ENCODE results near the gene STMN3.
"Not testable (repeated sequence)": the region's sequence is repeated elsewhere in the genome, so short reads cannot be mapped to it uniquely, and the experiment has no call there.

Gene STMN3

DNA sequence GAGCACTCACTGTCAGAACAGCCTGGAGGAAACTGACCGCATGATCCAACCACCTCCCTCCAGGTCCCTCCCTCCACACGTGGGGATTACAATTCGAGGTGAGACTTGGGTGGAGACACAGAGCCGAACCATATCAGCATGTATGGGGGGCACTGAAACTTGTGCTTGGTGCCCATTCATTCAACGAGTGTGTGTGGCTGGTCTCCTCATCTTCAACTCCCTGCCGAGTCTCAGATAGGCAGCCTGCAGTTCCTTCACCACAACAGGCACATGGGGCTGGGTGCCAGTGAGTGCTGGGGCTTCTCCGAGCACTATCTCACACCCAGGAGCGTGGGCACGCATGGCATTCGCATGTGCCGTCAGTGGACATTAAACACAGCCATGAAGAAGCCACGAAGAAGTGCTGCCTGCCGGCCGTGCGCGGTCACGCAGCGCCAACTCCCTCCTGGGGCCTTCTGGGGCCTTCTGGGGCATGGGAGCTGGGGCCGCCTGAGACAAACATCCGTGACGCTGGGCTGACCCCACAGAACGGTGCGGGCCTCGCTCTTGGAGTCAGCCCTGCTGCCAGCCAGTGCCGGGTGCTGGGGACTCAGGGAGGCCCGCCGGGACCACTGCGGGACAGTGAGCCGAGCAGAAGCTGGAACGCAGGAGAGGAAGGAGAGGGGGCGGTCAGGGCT lies 4.2 kb upstream of the STMN3 start:
- DNase-seq, result no peak

DNA sequence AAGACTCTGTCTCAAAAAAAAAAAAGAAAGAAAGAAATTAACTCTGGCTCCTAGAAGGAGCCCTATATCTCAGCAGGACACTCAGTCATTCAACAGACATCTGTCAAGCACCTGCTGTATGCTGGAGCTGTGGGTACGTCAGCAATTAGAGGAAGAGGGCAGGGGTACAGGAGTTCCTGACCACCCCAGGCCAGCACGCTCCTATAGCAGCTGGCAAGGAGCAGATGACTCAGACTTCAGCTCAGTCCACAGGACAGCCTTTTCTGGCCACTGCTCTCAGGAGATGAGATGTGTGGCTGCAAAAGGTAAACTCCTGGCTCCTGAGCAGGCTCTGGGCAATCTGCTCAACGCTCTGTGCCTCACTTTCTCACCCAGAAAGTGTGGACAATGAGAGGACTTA lies 3.2 kb upstream of the STMN3 start:
- DNase-seq, result no peak

DNA sequence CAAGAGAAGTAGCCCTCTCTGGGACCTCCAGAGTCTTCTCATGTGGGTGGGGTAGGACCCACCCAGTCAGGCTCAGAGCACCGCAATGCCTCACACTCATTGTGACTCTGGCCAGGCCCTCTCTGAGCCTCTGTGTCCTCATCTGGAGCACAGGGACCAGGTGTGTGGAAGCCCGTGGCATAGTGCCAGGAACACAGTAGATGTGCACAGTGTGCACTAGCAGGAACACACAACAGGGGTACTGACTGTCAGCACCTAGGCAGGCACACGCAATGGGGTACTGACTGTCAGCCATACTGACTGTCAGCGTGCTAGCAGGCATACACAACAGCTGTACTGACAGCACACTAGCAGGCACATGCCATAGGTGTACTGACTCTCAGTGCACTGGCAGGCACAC lies 2.0 kb upstream of the STMN3 start:
- DNase-seq, result no peak

DNA sequence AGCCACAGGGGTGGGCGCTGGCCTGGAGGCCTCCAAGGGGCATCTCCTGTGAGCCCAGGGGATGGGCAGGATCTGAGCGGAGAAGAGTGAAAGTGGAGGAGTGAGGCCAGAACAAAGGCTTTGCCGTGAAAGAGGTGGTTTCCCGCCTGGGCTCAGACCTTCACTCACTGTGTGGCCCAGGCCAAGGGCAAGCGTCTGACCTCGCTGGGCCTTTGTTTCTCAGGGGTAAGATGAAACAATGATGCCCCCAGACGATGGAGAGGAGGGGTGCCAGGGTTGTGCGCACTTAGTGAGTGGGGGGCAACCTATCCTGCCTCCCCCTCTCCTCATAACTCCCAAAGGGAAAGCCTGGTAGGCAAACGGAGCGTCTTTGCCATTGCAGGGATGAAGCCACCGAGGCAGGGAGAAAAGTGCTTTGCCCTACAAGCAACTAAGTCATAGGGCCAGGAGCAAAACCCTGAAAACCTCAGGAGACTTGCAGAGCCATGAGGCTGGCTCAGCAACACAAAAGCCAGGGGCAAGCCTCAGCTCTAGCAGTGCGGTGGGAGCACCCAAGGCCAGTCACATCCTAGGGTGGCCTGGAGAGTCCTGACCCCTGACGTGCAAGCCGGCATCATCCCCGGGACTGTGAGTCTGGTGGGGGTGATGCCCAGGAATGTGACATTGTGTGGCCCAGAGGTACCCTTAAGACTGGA lies 897 bp upstream of the STMN3 start:
- no peak for DNase-seq

DNA sequence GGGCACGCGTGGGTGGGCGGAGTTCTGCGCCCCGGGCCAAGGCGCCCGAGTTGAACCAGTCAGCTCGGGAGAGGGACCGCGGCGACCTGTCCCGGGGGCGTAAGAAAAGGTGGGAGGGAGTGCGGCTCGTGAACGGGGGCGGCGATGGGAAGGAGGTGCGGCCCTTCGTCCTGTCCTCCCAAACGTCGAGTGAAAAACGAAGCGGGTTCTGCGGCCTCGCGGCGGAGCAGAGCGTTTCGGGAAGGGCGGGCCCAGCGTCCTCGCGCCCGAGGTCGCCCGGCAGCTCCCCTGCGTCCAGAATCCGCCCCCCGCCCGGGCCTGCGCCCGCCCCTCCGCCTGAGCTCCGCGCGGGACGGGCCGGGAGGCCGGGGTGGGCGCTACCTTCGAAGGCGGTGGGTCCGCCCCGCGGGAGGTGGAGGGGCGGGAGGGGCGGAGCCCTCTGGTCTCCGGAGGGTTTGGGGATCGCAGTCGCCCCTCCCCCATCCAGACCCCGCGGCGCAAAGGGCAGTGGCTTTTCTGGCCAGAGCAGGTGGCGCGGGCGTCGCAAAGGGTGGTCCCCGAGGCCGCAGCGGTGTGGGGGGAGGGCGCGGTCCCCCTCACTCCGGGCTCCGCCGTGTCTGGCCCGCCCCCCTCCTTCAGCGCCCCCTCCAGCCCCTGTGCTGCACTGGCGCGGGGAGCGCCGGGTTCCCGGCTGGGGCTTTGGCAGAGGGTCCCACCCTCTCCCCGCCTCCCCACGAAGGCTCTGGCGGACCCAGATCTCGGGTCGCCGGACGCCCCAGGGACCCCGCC lies 838 bp downstream of the STMN3 start:
- DNase-seq, result peak; percentile 55

DNA sequence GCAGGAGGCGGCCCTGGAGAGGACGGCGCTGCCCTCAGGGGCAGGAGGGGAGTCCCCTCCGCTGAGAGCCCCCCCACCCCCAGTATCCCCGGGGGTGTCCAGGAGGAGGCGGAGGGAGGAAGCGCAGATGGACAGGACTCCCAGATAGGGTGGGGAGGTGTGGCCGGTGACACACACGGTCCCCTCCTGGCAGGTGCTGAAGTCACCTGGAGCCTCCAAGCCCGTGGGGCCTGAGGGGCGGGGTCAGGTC lies 1.4 kb downstream of the STMN3 start:
- no peak for DNase-seq

DNA sequence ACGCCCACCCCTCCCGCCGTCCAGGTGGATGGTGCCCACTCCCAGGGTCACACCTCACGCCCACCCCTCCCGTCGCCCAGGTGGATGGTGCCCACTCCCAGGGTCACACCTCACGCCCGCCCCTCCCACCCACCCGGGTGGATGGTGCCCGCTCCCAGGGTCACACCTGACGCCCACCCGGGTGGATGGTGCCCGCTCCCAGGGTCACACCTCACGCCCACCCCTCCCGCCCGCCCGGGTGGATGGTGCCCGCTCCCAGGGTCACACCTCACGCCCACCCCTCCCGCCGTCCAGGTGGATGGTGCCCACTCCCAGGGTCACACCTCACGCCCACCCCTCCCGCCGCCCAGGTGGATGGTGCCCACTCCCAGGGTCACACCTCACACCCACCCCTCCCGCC lies 2.7 kb downstream of the STMN3 start:
- DNase-seq, result not testable (repeated sequence)

DNA sequence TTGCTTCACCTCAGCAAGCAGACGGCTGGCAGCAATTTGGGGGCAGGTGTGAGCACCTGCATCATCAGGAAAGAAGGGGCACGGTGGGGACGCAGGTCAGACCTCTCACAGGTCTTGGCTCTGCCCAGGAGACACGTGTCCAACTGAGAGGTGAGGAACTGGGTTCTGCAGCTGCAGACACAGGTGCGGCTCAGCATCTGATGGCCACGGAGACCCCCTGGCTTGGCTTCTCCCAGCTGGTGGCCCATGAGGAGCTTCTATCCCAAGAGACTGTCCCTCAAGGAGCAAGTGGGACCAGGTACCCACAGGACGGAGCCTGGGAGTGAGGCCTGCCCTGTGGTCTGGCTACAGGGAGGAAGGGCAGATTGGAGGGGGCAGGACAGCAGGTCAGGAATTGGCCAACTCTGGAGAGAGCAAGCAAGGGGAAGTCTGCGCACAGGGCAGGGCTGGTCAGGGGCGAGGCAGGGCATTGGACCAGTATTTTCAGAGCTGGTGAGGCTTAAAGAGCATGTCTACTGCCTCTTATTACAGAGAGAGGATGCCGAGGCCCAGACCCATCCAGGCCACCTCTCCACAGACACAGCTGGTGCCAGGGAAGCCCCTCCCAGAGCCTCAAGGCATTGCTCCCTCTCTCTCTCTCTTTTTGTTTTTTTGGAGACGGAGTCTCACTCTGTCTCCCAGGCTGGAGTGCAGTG lies 4.2 kb downstream of the STMN3 start:
- DNase-seq, result no peak

DNA sequence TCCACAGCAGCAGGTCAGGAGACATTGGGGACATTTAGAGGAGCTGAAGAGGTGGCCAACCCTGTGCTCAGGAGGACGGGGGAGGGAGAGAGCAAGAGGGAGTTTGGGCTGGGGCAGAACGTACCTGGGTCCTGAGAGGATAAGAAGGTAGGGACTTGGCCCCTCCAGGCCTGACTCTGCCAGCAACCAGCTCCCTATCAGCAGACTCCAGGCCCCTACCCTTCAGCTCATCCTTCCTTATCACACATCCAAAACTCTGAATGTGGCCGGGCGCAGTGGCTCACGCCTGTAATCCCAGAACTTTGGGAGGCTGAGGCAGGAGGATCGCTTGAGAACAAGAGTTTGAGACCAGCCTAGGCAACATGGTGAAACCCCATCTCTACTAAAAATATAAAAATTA lies 5.0 kb downstream of the STMN3 start:
- DNase-seq, result no peak

DNA sequence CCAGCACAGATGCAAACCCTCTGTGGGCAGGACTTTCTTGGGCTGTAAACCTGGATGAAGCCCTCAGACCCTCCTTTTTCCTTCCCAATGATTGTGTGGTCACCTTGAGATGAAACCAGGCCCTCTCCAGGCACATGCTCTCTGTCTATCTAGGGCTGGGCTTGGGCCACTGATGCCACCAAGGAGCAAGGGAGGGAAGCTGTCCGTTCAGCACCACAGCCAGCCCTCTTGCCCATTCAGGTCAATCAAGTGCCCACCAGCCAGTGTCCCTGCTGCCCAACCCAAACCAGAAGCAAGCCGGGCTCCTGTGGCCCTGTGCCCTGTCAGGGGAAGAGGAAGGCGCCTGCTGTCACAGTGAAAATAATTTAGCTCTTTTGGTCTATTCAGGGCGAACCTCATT lies 8.0 kb downstream of the STMN3 start:
- DNase-seq, result no peak

DNA sequence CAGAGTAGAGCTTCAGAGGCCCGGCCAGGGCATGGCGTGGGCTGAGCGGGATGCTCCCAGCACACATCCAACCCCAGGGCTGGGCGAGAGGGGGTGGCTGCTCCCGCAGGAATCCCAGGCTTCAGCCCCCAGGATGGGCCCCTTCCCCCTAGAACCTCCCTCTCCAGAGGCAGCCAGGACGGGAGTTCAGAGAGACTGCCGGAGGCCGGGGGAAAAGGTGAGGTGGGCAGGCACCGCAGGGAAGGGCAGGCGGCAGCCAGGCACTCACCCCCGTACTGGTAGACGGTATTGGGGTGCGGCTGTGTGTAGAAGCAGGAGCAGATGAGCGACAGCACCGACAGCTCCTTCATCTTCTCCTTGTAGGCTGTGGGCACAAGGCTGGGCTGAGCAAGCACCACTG lies 9.3 kb downstream of the STMN3 start:
- no peak for DNase-seq

DNA sequence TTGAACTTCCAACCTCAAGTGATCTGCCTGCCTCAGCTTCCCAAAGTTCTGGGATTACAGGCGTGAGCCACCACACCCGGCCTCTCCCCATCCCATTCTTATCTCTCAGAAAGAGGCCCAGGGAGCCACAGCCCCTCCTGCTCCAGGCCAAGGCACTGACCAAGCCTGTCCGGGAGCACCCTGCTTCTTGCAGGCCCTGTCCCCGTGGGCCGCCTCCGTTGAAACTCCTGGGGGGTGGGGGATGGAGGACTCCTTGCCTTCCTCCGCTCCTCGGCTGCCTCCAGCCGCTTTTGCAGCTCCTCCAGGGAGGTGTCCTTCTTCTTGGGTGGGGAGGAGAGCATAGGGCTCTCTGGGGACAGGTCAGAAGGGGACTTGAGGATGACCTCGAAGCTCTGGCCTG lies 9.7 kb downstream of the STMN3 start:
- no peak for DNase-seq

DNA sequence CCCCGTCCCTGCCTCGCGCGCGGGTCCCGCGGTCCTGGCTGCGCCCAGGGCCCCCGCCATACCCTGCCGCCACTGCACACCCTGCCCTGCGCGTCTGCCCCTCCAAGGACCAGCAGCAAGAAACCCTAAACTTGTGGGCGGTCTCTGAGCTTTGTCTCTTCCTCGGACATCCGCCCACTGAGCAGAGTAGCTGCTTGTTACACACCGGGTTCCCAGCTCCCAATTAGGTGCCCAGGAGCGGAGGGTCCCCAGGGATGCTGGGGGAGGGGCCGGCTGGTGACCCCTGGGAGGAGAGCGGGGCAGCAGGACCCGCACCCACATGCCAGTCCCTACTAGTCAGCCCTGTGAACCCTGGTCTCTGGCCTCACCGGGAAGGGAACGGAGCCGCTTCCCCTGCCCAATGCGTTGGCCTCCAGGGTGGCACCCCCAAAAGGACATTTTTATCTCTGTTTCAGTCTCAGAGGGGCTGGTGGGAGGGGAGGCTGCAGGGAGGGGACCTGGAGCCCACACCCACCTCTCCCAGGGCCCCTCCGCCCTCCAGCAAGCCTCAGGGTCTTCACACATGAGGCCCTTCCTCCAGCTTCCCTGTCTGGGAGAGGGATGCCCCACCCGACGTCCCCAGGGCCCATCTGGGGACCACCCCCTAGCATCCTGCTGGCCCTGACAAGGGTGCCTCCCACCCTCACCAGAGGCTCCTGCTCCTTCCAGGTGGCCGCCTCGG lies 10.5 kb downstream of the STMN3 start:
- DNase-seq, result peak; percentile 58

DNA sequence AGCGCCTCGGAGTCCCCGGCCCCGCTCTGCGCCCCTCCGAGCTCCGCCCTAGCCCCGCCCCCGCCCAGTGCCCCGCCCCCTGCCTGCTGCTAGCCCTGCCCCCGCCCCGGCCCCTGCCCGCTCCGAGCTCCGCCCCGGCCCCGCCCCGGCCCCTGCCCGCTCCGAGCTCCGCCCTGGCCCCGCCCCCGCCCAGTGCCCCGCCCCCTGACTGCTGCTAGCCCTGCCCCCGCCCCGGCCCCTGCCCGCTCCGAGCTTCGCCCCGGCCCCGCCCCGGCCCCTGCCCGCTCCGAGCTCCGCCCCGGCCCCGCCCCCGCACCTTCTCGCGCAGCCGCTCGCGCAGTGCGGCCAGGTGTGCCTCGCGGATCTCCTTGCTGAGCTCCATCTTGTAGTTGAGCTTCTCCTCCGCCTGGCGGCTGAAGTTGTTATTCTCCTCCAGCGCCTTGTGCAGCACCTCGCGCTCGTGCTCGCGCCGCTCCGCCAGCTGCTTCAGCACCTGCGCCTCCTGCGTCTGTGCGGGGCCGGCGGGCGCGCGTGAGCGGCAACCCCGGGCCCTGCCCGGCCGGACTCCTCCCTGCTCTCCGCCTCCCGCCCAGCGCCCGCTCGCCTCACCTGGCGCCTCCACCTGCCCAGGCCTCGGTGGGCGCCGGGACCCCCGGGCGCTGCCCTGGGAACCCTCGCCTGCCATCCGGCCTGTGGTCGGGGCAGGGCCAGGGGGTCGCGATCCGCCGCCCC lies 11.3 kb downstream of the STMN3 start:
- peak; percentile 98 for DNase-seq

DNA sequence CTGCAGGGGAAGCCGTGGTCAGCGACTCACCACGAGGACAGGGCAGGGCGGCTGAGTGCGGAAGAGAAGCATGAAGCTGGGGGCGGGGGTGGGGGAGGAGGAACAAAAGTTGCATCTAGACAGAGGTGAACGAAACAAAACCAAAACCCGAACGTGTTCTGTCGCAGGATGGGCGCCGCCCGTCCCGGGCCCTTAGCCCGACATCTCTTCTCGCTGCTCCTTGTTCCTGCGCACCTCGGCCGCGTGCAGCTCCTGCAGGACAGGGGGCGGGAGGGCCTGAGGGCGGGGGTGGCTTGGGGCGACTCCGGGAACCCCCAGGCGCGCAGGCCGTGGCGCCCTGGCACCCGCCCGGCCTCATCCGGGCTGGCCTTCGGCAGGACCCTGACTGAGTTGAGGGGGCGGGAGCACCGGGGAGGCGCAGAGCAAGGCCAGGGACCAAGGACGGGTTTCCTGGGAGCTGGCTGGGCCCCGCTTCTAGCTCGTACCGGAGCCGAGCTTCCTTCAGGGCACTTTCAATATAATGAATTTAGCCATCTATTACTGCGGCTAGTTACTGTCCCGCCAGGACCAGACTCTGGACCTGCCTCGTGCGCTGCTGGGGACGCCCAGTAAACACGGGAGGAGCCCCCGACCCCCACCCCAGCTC lies 12.0 kb downstream of the STMN3 start:
- no peak for DNase-seq

DNA sequence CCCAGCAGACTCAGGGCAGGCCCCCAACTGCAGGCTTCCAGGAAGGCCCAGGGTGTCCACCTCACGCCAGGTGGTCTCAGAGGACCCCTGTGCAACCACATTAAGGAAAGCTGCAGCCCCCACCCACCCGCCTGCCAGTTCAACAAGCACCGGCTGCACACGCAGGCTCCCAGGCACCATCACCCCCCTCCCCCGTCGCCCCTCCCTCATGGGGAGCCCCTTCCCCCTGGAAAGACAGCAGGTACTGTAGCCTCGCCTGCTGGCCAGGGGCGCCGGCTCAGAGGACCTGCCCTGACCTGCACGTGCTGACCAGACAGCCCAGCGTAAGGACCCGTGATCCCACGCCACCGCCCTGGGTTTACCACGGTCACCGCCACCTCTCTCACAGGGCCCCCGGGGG lies 12.5 kb downstream of the STMN3 start:
- DNase-seq, result not testable (repeated sequence)

DNA sequence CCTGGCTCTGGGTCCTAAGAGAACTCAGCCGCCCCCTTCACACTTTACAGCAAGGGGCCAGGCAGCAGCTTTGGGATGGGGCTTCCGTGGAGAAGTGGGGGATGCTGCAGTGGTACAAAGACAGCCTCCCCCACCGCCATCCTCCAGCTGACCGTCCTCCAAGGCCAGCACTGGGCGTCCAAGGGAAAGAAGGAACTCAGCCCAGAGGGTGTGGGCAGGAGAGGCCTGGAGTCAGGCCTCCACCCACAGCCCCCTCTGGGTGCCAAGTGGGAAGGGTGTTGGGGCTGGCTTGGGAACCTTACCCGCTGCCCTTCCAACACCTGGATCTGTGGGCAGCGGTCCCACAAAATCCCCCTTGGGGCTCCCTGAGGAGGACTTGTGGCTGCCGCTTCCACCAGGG lies 13.1 kb downstream of the STMN3 start:
- DNase-seq, result no peak

DNA sequence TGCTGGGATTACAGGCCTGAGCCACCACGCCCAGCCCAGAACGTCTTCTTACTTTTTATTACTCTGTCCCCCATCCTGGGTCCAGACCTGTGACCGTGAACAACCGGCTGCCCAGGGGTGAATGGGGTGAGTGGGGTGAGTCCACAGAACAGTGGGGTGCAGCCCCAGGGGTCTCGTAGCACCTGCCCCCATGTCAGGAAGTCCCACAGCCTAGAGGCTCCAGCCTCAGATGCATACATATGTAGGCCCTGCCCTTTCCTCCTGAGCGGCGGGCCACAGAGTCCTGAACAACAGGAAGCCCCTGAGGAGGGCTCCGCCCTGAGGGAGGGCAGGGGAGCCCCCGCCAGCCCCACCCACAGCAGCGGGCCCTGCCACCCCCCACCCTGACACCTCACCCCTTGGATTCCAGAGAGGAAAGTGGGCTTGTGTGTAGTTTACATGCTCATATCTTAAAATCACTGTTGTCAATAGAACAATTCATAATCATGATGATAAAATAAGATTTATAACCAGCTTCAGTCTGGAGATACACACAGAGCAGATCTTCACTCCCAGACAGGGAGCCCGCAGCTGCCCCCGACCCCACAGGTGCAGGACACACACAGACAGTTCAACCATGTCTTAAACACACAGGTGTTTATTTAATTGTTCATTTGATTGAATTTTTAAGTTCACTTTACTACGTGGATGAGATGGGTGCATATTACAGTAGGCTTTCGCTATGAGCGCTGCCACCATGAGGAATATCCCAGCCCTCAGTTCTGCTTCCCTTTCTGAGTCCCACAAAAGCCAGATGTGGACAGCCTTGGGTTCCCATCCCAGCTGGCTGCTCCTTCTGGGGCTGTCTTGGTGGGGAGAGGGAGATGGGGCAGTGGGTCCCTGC lies 13.9 kb downstream of the STMN3 start:
- no peak for DNase-seq

DNA sequence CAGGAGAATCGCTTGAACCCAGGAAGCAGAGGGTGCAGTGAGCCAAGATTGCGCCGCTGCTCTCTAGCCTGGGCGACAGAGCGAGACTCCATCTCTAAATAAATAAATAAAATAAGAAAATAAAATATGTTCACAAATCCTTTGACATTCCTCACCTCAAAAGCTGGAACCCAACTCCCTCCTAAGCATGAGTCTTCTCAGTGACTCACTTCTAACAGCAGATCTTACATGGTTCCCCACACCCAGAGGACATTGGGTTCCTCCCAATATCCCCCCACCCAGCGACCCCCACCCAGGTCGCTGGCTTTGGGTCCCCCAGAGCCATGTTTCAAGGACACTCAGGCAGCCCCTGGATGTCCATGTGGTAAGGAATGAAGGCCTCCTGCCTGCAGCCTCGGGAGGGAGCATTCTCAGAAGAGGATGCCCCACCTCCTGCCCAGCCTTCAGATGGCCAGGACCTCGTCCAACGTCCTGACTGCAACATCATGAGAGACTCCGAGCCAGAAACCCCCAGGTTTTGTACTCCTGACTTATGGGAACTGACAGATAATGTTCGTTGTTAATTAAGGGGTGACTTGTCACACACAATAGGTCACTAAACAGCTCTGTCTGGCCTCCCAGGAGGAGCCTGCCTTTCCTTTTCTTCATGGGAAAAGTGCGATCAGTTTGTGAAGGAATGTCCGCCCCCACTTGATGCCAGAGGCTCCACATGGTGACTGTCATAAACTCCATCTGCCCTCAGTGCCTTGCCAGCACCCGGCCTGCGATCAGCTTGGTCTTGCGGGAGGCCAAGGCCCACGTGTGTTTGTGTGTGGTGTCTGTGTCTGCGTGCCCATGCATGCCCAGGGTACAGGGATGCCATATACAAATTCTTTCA lies 16.2 kb downstream of the STMN3 start:
- DNase-seq, result no peak

All from femur (tissue), 1 donor.